A673 (cell line): ENCODE measurements around the gene ERGIC1. TPM values are rescaled to one million over a fixed set of nuclear protein-coding genes. Genes with fewer than 3 reads are reported as not detected.

Source experiments
- BruUV-seq: library from RNA; stranded (reverse); fragments of 400-500 nt; replicated peaks from 2 replicates; lab custom pipeline; 2021; lab: Mats Ljungman, UMichigan
- CTCF ChIA-PET: fragments of 300-600 bp; sonication (Branson Sonifier 250); formaldehyde crosslinking; loops from one replicate; lab custom pipeline; 2022; ENCODE audit warnings: antibody characterized with exemption; lab: Charles Lee
- POLR2A ChIA-PET: fragments of 300-600 bp; sonication (Branson Sonifier 250); formaldehyde crosslinking; loops from one replicate; lab custom pipeline; 2022; ENCODE audit warnings: antibody characterized with exemption; ENCODE audit not compliant: low non-redundant PET; lab: Charles Lee
- DNase-seq: peaks from one replicate; pipeline ENCODE4 v3.0.0-alpha.2; 2015; ENCODE audit warnings: low spot score
- H3K27ac ChIP-seq: fragments of 200-600 bp; sonication (generic); 2 replicates; pipeline ENCODE4 v1.5.1; 2016; ENCODE audit warnings: mixed run types, low read depth, mild to moderate bottlenecking, mixed read lengths, antibody characterized with exemption, low read length; ENCODE audit not compliant: poor library complexity, severe bottlenecking
- H3K27me3 ChIP-seq: fragments of 200-600 bp; sonication (generic); replicated peaks from 2 replicates; pipeline ENCODE4 v1.6.1; 2017; ENCODE audit warnings: mixed run types, low read depth, mild to moderate bottlenecking, mixed read lengths, antibody characterized with exemption, low read length; ENCODE audit not compliant: insufficient read depth, poor library complexity
- H3K36me3 ChIP-seq: fragments of 200-600 bp; sonication (generic); 2 replicates; pipeline ENCODE4 v1.6.1; 2016; ENCODE audit warnings: mixed run types, mild to moderate bottlenecking, mixed read lengths, antibody characterized with exemption, low read length; ENCODE audit not compliant: insufficient read depth, poor library complexity, severe bottlenecking
- H3K4me1 ChIP-seq: fragments of 200-600 bp; sonication (generic); 2 replicates; pipeline ENCODE4 v1.6.1; 2017; ENCODE audit warnings: mixed run types, mild to moderate bottlenecking, mixed read lengths, antibody characterized with exemption, low read length; ENCODE audit not compliant: insufficient read depth, poor library complexity, severe bottlenecking
- H3K4me3 ChIP-seq: fragments of 200-600 bp; sonication (generic); 2 replicates; pipeline ENCODE4 v1.5.1; 2016; ENCODE audit warnings: low read depth, mixed run types, mild to moderate bottlenecking, mixed read lengths, low read length; ENCODE audit not compliant: poor library complexity, severe bottlenecking
- H3K9me3 ChIP-seq: fragments of 200-600 bp; sonication (generic); 2 replicates; pipeline ENCODE4 v1.6.1; 2016; ENCODE audit warnings: mixed run types, low read depth, mild to moderate bottlenecking, mixed read lengths, antibody characterized with exemption, low read length; ENCODE audit not compliant: poor library complexity, severe bottlenecking
- CTCF ChIP-seq: fragments of 300-800, 200-600 bp; sonication (generic); conservative IDR thresholded peaks from 2 replicates; pipeline ENCODE4 v1.5.1; 2017; ENCODE audit warnings: low read depth, mild to moderate bottlenecking, antibody characterized with exemption, low read length, moderate library complexity, mixed read lengths
- EZH2 ChIP-seq: fragments of 200-600 bp; sonication (generic); IDR thresholded peaks from 2 replicates; pipeline ENCODE4 v1.6.1; 2017; ENCODE audit warnings: borderline replicate concordance, low read depth, mild to moderate bottlenecking, mixed read lengths, antibody characterized with exemption, low read length; ENCODE audit not compliant: poor library complexity, severe bottlenecking
- intact Hi-C: fragments of 100-400 bp; cut with micrococcal nuclease; formaldehyde crosslinking; loops from one replicate; pipeline ENCODE4 v1.10.0; 2022; ENCODE audit not compliant: unreplicated experiment
- total RNA-seq: library from RNA; stranded (reverse); gene quantifications from 2 replicates; pipeline ENCODE4 v1.2.3, GENCODE V29; 2021

The ERGIC1 gene
- total RNA-seq, 1 experiment from 2014 or later = 44.2 TPM

- intact Hi-C loops = no loop called here
- no TSS peak for BruUV-seq
- ChIA-PET POLR2A (no interaction called here), CTCF (no interaction called here)
- no peaks in the 10 kb centered on the region for H3K9me3 ChIP-seq
- TF ChIP-seq CTCF (no peak), EZH2 (no peak)
- H3K27ac ChIP-seq = no peak overlapping the region
- H3K27me3 ChIP-seq = no peaks in the 10 kb centered on the region
- DNase-seq = no peak
- H3K4me3 ChIP-seq = no peak overlapping the region
- no peaks in the 10 kb centered on the region for H3K36me3 ChIP-seq
- H3K4me1 ChIP-seq = no peaks in the 10 kb centered on the region
Observed at GRCh38 chr5:172975289-172975688, 141.2 kb downstream of the ERGIC1 start.

- H3K4me3 ChIP-seq = no peak overlapping the region
- no peaks in the 10 kb centered on the region for H3K9me3 ChIP-seq
- H3K27me3 ChIP-seq = no peaks in the 10 kb centered on the region
- no TSS peak for BruUV-seq
- no peak overlapping the region for H3K27ac ChIP-seq
- H3K36me3 ChIP-seq = no peaks in the 10 kb centered on the region
- DNase-seq = no peak
- ChIA-PET CTCF (no interaction called here), POLR2A (no interaction called here)
- no peak for TF ChIP-seq EZH2
- TF ChIP-seq CTCF = no peak
- no peaks in the 10 kb centered on the region for H3K4me1 ChIP-seq
- intact Hi-C loops = loop anchor here (2.0 to 10.0 kb wide), 4 partner anchors 78 to 348 kb away; partner anchors contain the start of genes BNIP1, CREBRF and STC2
Observed at GRCh38 chr5:172979778-172980177, 145.7 kb downstream of the ERGIC1 start.

- H3K4me1 ChIP-seq = no peaks in the 10 kb centered on the region
- H3K9me3 ChIP-seq = no peaks in the 10 kb centered on the region
- TF ChIP-seq EZH2 = no peak
- TF ChIP-seq CTCF = no peak
- no peak overlapping the region for H3K27ac ChIP-seq
- no TSS peak for BruUV-seq
- ChIA-PET CTCF (interaction anchor here (0.7 kb wide), 1 partner anchor 75 kb away, joined by 4 read pairs; no protein-coding TSS in a partner anchor), POLR2A (interaction anchor here (0.5 kb wide), 1 partner anchor 14 kb away, joined by 4 read pairs; no protein-coding TSS in a partner anchor)
- intact Hi-C loops = loop anchor here (5.0 to 10.0 kb wide), 3 partner anchors 75 to 345 kb away; partner anchors contain the start of genes BNIP1, CREBRF and STC2
- no peaks in the 10 kb centered on the region for H3K27me3 ChIP-seq
- H3K36me3 ChIP-seq = peaks cover 4% of the 10 kb centered on the region
- H3K4me3 ChIP-seq = no peak overlapping the region
- no peak for DNase-seq
Observed at GRCh38 chr5:172981931-172982330, 147.9 kb downstream of the ERGIC1 start.
